GM21529 (cell line): ENCODE results near the gene HAL.
"Not testable (repeated sequence)": the region's sequence is repeated elsewhere in the genome, so short reads cannot be mapped to it uniquely, and the experiment has no call there.

Experiments used
- ATAC-seq: cut with Tn5 transposase; IDR thresholded peaks from one replicate; pipeline ENCODE4 v1.9.1; 2021; ENCODE audit not compliant: unreplicated experiment

HAL gene

DNA sequence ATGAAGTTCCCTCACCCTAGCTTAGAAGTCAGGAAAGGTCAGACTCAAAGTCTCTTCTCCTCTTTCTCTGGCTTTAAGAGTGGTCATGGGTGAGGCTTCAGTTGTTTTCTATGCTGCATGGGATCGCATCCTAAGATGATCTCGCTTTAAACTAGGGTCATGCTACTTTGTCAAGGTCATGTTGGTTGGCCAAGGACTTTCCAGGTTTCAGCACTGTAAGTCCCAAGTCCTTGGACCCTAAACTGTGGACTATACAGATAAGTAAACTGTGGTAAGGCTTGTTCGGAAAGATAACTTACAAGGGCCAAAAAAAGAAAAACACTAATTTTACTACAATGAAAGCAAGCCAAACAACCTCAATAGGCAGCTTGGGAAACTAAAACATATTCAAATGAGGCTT lies 17.4 kb downstream of the HAL start:
- ATAC-seq = no peak

DNA sequence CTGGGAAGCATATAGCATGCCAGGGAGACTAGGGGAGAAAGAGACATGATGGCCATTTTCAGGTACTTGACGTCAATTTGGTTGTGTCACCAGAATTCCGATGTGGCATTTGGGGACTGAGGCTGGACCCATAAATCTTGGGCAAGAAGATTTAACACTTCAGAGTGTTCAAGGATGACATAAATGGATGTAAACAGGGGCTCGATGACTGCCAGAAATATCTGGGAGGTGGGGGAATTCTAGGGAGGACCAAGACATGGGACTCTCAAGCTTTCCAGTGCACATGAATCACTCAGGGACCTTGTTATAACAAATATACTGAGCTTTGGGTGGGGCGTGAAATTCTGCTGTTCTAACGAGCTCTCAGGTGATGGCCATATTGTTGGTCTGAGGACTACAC lies 17.8 kb downstream of the HAL start:
- ATAC-seq = no peak

DNA sequence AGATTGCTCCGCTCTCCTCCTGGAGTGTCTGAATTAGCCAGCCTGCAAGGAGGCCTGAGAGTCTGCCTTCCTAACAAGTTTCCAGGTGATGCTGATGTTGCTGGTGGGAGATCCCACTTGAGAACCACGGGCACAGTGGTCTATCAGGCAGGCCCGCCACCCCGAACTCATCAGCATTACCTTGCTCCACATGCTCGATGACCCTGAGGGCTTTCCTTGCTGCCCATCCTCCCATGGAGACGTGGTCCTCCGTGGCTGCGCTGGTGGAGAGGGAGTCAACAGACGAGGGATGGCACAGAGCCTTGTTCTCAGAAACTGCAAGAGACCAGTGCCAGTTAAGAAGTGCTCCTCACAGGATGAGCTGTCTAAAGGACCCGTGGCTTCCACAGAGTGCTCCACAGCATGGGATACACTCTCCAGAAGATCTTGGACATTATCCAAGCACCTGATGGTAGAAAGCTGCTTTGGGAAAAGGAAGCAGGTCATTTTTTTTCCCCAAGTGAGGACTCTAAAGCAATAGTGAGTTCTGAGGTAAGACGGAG lies 18.3 kb downstream of the HAL start:
- ATAC-seq = no peak

DNA sequence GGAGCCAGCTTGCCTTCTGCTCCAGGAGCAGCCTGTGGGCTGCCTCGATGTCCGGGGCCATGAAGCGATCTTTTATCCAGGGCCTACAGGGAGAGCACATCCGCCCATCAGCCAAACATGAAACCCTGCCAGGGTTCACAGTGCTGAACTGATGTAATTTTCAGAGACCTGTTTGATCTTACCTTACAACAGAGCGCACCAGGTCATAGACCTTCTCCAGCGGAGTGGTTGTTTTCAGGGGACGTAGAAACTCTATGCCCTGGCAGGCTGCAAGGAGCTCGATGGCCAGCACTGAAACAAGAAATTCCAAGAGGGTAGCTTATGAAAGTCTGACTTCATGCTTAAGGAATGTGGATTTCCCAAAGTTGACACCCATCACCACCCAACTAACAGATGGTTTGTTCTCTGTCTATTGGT lies 19.7 kb downstream of the HAL start:
- no peak for ATAC-seq

DNA sequence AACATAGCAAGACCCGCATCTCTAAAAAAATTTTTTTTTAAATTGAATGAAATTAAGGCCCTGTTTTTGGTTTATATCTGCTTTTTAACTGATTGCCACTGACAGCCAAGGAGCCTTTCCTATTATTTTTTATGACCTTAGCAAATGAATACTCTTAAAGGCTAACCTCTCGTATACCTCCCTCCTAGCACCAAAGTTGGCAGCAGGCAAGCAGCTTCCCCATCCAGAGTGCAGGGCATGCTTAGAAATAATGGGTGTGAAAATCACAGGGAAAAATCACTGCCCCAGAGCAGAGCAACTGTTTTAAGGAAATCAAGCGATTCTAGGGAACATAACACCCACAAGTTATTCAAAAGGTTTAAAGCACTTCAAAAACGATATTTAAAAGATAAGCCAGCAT lies 20.7 kb downstream of the HAL start:
- ATAC-seq = no peak

DNA sequence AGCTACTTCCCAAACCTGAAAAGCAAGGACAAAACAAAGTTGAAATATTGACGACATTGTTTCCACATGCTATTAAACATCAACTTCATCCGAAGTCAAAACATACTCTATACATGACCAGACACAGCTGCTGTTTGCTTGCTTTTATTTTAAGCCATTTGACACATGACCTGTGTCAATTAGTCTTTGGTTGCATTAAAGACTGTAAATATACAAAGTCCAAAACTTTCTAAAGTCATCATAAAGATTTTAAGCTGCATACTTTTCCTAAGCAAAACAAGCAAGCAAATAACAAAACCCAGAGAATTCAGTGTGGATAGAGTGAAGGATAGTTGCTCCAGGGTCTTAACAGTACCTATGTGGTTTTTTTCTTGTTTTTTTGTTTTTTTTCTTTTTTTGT lies 21.8 kb downstream of the HAL start:
- ATAC-seq = no peak

DNA sequence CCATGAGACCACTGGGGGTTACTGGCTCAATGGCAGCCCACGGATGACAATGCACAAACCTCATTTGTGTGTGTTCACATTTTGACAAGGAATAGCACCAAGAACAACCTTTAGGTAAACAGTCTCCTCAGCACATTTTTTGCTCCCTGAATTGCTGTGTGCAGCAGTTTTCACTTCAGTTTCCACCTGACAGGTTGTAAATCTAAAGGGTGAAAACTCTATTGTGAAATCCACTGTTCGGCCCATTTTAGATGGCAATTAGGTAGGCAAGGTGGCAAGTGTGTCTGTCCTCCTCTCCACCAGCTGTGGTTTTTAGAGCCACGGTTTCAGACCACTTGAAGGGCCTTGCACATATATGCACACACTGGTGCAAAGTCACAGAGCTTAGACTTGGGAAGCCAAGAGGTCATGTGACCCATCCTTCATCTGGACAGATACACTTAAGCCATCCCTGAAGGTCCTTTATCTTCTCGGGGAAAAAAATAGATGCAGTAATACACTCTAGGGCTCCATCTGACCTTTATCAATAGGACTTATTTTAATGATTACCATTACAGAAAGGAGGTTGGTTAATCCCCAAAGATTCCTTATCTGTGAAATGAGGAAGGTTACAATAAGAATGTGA lies 23.2 kb downstream of the HAL start:
- ATAC-seq = no peak

DNA sequence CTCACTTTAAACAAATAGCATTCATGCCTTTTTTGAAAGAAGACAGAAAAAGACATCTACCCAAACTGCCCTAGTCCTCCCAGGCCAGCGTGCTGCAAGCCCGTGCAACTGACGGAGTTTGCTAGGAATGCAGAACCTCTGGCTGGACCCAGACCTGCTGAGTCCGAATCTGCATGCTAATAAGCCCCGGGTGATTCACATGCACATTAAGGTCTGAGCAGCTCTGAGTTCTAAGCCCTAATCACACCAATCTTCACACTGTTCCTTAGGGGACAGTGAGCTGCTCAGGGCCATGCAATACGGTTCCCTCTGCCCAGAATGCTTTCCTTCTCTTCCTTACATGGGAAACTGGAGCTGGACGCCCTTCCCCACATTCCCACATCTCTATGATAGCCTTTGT lies 25.2 kb downstream of the HAL start:
- ATAC-seq = no peak

DNA sequence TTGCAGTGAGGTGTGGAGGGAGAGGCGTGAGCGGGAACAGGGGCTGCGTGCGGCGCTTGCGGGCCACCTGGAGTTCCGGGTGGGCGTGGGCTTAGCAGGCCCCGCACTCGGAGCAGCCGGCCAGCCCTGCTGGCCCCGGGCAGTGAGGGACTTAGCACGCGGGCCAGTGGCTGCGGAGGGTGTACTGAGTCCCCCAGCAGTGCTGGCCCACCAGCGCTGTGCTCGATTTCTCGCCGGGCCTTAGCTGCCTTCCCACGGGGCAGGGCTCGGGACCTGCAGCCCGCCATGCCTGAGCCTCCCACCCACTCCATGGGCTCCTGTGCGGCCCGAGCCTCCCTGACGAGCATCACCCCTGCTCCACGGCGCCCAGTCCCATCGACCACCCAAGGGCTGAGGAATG lies 27.0 kb downstream of the HAL start:
- not testable (repeated sequence) for ATAC-seq

DNA sequence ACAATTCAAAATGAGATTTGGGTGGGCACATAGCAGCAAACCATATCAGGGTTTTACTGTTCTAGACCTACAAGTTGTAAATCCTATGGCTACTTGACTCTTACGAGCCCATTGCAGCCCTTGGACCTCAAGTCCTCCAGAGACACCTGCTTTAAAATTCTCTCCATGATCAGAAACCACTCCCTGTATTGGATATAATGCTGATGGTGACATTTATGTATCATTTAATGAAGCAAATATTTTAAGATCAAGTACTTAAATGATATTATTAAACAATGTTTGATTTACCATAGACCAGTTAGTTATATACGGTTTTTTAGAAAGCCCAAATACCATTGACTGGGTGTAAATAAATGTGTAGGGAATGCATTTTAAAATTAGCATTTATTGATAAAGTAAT lies 28.8 kb downstream of the HAL start:
- no peak for ATAC-seq

DNA sequence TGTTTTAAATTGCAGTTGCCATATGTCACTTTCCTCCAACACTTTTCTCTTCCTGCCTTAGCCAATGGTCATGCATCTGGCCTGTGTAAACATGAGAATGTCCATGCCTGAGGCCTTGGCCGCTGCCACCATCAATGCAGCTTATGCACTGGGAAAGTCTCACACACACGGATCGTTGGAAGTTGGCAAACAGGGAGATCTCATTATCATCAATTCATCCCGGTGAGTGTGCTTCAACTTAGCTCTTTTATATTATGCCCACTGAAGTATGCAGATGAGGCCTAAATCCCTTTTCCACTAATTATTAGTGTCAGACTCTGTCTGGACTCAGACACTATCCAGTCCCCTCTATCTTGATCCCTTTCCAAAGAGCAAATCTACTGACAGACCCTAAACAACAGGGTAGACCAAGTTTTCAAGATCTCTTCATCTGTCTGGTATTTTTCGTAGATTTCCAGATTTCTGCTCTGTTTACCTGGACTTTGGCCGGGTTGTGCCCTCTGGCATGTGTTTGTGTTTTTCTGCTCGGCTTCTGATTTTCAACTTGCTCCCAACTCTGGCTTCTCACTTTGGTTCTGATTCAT lies 29.8 kb downstream of the HAL start:
- ATAC-seq = no peak

DNA sequence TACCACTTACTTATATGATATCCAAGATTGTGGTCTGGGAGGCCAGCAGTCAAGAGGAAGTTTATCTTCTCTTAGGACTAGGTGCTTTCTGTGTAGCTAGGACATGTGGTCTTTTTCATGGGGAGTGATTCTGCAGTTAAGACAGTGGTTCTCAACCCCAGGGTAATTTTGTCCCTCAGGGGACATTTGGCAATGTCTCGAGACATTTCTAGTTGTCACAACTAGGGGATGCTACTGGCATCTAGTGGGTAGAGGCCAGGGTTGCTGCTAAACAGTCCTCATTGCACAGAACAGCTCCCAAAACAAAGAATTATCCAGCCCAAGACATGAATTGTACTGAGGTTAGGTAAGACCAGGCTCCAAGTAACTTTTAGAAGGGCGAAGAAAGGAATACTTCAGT lies 33.0 kb downstream of the HAL start:
- no peak for ATAC-seq

DNA sequence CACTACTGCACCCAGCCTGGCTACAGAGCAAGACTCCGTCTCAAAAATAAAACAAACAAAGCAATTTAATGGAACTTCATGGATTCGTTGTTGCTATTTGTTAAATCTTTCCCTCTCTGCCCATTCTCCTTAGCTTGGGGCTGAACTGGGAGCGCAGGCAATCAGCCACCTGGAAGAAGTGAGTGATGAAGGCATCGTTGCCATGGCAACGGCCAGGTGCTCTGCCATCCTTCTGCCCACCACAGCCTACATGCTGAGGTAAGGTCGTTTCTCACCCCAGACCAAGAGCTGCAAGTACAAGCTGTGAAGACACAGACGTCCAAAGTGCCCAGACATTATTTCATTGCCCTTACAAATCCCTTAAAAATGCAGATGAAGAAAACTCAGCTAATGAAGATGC lies 33.9 kb downstream of the HAL start:
- no peak for ATAC-seq

DNA sequence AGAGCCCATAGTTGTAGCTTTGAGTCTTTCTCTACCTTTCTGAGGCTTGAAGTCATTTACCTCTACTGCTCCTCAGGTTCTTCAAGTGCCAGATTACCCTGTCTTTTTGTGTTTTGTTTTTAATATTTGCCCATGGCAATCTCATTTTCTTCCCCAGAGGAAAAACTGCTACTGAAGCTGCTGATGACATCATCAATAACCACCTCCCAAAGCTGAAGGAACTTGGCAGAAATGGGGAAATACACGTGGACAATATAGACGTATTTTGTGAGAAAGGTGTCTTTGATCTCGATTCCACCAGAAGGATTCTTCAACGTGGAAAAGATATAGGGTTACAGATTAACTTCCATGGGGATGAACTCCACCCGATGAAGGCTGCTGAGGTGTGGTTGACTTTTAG lies 35.9 kb downstream of the HAL start:
- ATAC-seq = no peak

DNA sequence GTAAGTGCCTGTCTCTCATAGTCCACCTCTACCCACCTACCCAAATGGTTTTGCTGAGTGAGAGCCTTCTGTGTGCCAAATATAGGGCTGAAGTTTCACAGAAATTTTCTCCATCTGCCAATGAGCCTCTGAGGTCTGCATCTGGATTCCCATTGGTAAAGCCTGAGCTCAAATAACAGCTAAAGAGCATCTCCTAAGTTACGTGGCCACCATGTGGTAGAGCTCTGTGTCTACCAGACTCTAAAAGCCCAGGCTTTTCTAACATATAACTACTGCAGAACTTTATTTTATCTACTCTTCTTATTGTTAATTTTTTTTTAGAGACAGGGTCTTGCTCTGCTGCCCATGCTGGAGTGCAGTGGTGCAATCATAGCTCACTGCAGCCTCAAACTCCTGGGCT lies 37.0 kb downstream of the HAL start:
- ATAC-seq = no peak

DNA sequence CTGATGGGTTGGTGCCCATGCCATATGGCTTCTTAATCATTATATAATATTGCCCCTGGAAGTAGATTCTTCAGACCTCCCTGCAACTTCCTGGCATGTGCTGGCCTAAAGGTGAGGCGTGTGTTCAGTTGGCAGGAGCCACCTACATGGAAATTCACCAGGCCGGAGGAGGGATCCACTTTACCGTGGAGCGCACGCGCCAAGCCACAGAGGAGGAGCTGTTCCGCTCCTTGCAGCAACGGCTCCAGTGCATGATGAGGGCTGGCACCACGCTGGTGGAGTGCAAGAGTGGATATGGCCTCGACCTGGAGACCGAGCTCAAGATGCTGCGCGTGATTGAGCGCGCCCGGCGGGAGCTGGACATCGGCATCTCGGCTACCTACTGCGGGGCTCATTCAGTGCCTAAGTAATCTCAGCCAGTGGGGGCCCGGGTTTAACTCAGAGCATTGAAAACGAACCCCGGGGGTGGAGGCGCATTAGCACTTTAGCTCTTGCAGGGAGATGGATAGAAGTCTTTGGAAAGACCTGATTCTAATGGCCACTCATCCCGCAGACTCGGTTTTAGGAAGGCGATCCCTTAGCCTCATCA lies 39.5 kb downstream of the HAL start:
- no peak for ATAC-seq

DNA sequence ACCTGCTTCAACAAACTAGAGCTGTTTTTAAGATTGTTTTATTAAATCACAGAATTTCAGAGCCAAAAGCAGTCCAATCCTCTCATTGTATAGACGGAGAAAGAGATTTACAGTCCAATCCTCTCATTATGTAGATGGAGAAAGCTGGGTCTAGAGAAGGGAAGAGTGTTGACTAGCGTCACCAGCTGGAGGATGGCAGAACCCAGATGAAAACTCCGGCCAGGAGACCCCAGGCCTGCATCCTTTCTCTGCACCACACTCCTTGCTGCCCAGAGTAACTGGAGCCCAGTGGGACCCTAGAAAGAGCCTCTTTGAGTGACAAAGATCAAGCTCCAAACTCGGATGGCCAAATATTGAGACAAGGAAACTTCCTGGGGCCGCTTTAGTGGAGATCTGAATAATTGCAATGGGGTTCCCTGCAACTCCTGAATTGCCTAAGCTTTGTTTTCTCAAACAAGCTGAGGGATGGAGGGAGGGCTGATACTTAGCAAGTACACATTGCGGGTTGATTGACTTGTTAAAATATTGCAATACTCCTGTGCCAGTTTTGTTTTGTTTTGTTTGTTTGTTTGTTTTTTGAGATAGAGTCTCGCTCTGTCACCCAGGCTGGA lies 40.5 kb downstream of the HAL start:
- no peak for ATAC-seq

DNA sequence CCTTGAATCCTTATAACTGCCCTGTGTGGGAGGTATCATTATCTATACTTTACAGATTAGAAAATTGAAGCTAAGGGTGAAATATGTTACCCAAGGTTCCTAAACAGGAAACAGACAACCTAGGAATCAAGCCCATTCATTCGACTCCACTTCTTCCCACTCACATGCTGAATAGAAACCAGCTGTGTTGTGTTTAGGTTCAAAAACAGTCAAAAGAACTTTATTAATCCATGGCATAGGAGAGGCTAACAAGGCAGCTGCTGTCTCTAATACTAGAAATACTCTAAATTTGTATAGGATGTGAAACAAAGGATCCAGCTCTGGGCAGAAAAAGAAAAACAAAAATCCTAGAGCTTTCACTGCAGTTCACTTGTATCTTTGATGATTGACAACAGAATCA lies 43.1 kb downstream of the HAL start:
- ATAC-seq = no peak

DNA sequence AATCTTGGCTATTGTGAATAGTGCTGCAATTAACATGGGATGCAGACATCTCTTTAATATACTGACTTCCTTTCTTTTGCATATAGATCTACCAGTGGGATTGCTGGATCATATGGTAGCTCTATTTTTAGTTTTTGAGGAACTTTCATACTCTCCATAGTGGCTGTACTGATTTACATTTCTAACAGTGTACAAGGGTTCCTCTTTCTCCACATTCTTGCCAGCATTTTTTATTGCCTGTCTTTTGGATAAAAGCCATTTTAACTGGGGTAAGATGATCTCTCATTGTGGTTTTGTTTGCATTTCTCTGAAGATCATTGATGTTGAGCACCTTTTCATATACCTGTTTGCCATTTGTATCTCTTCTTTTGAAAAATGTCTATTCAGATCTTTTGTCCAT lies 44.6 kb downstream of the HAL start:
- no peak for ATAC-seq

DNA sequence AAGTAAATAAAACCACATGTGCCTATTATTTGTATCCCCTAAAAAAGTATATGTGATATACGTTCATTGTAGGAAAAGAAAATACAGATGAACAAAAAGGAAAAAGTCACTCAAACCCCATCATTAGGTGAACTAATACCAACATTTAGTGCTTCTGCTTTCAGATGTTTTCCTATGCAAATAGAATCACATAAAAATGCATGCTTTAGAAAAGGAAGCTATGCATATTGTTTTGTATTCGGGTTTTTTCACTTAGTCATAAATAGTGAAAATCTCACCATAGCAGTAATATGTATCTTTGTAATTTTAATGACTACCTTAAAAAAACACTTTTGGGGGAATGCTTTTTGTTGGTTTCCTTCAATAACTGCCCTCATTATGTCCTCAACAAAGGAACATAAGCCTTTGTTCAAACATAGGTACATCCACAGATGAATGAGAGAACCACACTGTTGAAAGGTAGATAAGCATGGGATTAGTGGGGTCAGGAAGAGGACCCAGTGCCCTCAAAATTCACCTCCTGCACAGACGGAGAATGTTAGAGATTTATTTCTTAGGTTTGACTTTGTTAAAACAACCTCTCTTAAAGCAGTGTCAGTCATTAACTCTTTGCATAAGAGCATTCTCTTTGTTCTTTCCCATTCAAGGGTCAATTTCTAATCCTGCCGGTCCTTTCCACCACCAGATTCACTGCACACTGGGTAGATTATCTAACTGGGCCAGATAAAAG lies 46.5 kb downstream of the HAL start:
- ATAC-seq = no peak

DNA sequence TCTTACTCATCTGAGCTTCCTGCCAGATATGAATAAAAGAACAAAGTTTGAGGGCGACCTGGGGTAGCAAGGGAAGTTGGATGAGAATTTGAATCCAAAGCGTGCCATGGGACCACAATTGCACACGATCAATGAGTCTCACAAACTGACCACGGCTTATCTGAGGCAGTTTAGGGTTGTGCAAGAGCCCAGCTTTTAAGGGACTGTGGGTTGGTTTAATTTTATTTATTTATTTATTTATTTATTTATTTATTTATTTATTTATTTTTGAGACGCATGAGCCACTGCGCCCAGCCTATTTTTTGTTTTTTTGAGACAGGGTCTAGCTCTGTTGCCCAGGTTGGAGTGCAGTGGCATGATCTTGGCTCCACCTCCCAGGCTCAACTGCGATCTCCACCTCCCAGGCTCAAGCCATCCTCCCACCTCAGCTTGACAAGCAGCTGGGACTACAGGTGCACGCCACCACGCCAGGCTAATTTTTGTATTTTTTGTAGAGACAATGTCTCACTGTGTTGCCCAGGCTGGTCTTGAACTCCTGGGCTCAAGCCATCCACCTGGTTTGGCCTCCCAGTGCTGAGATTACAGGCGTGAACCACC lies 51.9 kb downstream of the HAL start:
- ATAC-seq = no peak
